Kidney (tissue), 22 donors: ENCODE measurements around the gene POMT2. TPM values are rescaled to one million over a fixed set of nuclear protein-coding genes. Genes with fewer than 3 reads are reported as not detected.

Source experiments
- DNase-seq, 5 donors: peaks; one replicate each; pipeline ENCODE4 v3.0.0-alpha.2; 2013 to 2020
- FAIRE-seq: peaks from 2 replicates; lab custom pipeline; 2012; peaks lifted over from hg19 to GRCh38; lab: Jason Lieb, UNC
- H3K27ac ChIP-seq, 2 donors: one replicate each; pipeline ENCODE4 v1.7.0; 2013; ENCODE audit warnings: low read depth in 2 of 2, low read length in 2 of 2, inconsistent platforms in 1 of 2
- H3K27me3 ChIP-seq: one replicate; pipeline ENCODE4 v1.7.1; 2013; ENCODE audit warnings: low read length, inconsistent platforms; ENCODE audit not compliant: control insufficient read depth, insufficient read depth
- H3K36me3 ChIP-seq, 3 donors: one replicate each; pipeline versions ENCODE4 v1.7.0 to v1.7.1; 2013; ENCODE audit warnings: low read length in 3 of 3, control low read depth in 1 of 3, inconsistent platforms in 1 of 3; ENCODE audit not compliant: insufficient read depth in 3 of 3, control insufficient read depth in 2 of 3
- H3K4me1 ChIP-seq, 3 donors: one replicate each; pipeline versions ENCODE4 v1.7.0 to v1.7.1; 2013; ENCODE audit warnings: low read length in 3 of 3, inconsistent platforms in 1 of 3, low read depth in 1 of 3; ENCODE audit not compliant: control insufficient read depth in 2 of 3, insufficient read depth in 2 of 3
- H3K4me3 ChIP-seq, 3 donors: one replicate each; pipeline versions ENCODE4 v1.7.0 to v1.8.1; 2013; ENCODE audit warnings: low read length in 3 of 3, control low read depth in 1 of 3, inconsistent platforms in 1 of 3
- H3K9ac ChIP-seq, 3 donors: one replicate each; pipeline versions ENCODE4 v1.7.0 to v1.7.1; 2013; ENCODE audit warnings: low read length in 3 of 3, control low read depth in 1 of 3, inconsistent platforms in 1 of 3
- H3K9me3 ChIP-seq, 3 donors: one replicate each; pipeline versions ENCODE4 v1.7.0 to v1.7.1; 2013; ENCODE audit warnings: low read length in 3 of 3, control low read depth in 1 of 3, inconsistent platforms in 1 of 3; ENCODE audit not compliant: control insufficient read depth in 2 of 3, insufficient read depth in 1 of 3
- intact Hi-C: fragments of 100-400 bp; cut with DNase I; formaldehyde crosslinking; loops from one replicate; pipeline ENCODE4 v1.11.1; 2022
- long read RNA-seq, 10 donors: library from polyadenylated mRNA in 1 of 10; unstranded in 1 of 10; transcript quantifications; one replicate each; pipeline ENCODE4 v2.0.0 and lab custom pipeline, GENCODE V29; 2021 to 2026
- polyA plus RNA-seq: library from polyadenylated mRNA; stranded (reverse); fragments of 350-450 nt; fragmentation: Illumina TruSeq; extraction: RNeasy Lipid Tissue Mini Kit (QIAGEN cat#74804); gene quantifications from one replicate; pipeline ENCODE4 v1.2.3, GENCODE V29; 2014; ENCODE audit warnings: low read depth, low replicate concordance; ENCODE audit not compliant: insufficient read depth
- total RNA-seq: library from RNA; stranded (reverse); fragmentation: NEBNext Ultra II Directional; extraction: Animal tissue kit (Norgen Biotek cat#: 25700); gene quantifications from one replicate; pipeline ENCODE4 v1.2.1, GENCODE V29; 2021
- TF ChIP-seq, protein P1 (sequence below): IDR thresholded peaks from 3 replicates; pipeline ENCODE4 v1.5.1; 2012; ENCODE audit warnings: mild to moderate bottlenecking, moderate library complexity, borderline replicate concordance; ENCODE audit not compliant: insufficient read depth; ENCODE audit errors: extremely low read depth
- donor health status: control.
- donor health status: control.
- donor health status: control.
- donor health status: control.
- donor health status: control.
- donor health status: DM: yes; HTN: yes; CAD: no.
- donor health status: Normal renal cell carcinoma (clear cell type).

The POMT2 gene, protein sequence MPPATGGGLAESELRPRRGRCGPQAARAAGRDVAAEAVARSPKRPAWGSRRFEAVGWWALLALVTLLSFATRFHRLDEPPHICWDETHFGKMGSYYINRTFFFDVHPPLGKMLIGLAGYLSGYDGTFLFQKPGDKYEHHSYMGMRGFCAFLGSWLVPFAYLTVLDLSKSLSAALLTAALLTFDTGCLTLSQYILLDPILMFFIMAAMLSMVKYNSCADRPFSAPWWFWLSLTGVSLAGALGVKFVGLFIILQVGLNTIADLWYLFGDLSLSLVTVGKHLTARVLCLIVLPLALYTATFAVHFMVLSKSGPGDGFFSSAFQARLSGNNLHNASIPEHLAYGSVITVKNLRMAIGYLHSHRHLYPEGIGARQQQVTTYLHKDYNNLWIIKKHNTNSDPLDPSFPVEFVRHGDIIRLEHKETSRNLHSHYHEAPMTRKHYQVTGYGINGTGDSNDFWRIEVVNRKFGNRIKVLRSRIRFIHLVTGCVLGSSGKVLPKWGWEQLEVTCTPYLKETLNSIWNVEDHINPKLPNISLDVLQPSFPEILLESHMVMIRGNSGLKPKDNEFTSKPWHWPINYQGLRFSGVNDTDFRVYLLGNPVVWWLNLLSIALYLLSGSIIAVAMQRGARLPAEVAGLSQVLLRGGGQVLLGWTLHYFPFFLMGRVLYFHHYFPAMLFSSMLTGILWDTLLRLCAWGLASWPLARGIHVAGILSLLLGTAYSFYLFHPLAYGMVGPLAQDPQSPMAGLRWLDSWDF
- total RNA-seq (34.7 TPM), polyA plus RNA-seq (18.2 TPM)
- long read RNA-seq, donor 1, full-length matches to known transcripts = 1 of 1 reads
- long read RNA-seq, donor 1, partial matches to known transcripts = 0 of 1 reads
- long read RNA-seq, donor 1, other reads (novel, unspliced or antisense) = 0 of 1 reads
- long read RNA-seq, donor 2, full-length matches to known transcripts = 3 of 3 reads
- long read RNA-seq, donor 2, partial matches to known transcripts = 0 of 3 reads
- long read RNA-seq, donor 2, other reads (novel, unspliced or antisense) = 0 of 3 reads
- long read RNA-seq, donor 3, full-length matches to known transcripts = 2 of 2 reads
- long read RNA-seq, donor 3, partial matches to known transcripts = 0 of 2 reads
- long read RNA-seq, donor 3, other reads (novel, unspliced or antisense) = 0 of 2 reads
- long read RNA-seq, donor 4, full-length matches to known transcripts = 2 of 2 reads
- long read RNA-seq, donor 4, partial matches to known transcripts = 0 of 2 reads
- long read RNA-seq, donor 4, other reads (novel, unspliced or antisense) = 0 of 2 reads
- long read RNA-seq, donor 5, full-length matches to known transcripts = 1 of 1 reads
- long read RNA-seq, donor 5, partial matches to known transcripts = 0 of 1 reads
- long read RNA-seq, donor 5, other reads (novel, unspliced or antisense) = 0 of 1 reads
- long read RNA-seq, donor 6, partial matches to known transcripts = 11 of 24 reads
- long read RNA-seq, donor 6, other reads (novel, unspliced or antisense) = 13 of 24 reads
- long read RNA-seq, donor 7, full-length matches to known transcripts = 5 of 19 reads
- long read RNA-seq, donor 7, partial matches to known transcripts = 3 of 19 reads
- long read RNA-seq, donor 7, other reads (novel, unspliced or antisense) = 11 of 19 reads
- long read RNA-seq, donor 8, partial matches to known transcripts = 6 of 6 reads
- long read RNA-seq, donor 8, other reads (novel, unspliced or antisense) = 0 of 6 reads
- long read RNA-seq, donor 9, full-length matches to known transcripts = 2 of 2 reads
- long read RNA-seq, donor 9, partial matches to known transcripts = 0 of 2 reads
- long read RNA-seq, donor 9, other reads (novel, unspliced or antisense) = 0 of 2 reads
- long read RNA-seq, donor 10, full-length matches to known transcripts = 3 of 8 reads
- long read RNA-seq, donor 10, partial matches to known transcripts = 5 of 8 reads
- long read RNA-seq, donor 10, other reads (novel, unspliced or antisense) = 0 of 8 reads

DNA sequence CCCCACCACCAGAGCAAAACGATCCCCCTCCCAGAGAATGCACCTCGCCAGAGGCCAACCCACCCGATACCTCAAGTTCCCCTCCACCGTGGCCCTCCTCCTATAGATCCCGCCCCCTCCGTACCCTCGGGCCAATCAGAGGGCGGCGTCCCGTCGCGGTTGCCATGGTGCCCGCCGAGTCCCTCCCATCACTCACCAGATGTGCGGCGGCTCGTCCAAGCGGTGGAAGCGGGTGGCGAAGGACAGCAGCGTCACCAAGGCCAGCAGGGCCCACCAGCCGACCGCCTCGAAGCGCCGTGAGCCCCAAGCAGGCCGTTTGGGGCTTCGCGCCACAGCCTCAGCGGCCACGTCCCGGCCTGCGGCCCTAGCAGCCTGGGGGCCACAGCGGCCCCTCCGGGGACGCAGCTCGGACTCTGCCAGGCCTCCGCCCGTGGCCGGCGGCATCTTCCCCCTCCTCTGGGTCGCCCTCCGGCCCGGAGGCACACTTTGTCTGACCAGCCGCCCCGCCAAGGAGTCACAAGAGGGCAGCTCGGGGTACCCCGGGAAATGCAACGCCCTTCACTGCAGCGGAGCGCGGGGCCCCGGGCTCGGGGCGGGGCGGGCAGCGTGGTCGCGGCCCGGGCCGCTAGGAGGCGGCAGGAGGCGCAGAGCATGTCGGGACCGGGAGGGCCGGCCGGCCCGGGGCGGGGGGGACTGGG, at the start of gene POMT2:
POMT2 (minus strand) TSS at position 646 of the 698 bp plus-strand sequence; CDS start at position 444, 202 bp downstream.
- Histone ChIP-seq H3K9ac (peak within 1 kb of the TSS; percentile 67 to 84 (median 79)), H3K36me3 (no peaks in the 10 kb centered on the region), H3K9me3 (no peaks in the 10 kb centered on the region), H3K27ac (peak within 1 kb of the TSS; percentile 99), H3K4me3 (peak within 1 kb of the TSS; percentile 80 to 90 (median 86)), H3K4me1 (peaks cover 3 to 14% (median 9%) of the 10 kb centered on the region in 3 donors), H3K27me3 (no peaks in the 10 kb centered on the region)
- FAIRE-seq = peak; percentile 21
- intact Hi-C loops = no loop called here
- TF ChIP-seq, protein P1, sequence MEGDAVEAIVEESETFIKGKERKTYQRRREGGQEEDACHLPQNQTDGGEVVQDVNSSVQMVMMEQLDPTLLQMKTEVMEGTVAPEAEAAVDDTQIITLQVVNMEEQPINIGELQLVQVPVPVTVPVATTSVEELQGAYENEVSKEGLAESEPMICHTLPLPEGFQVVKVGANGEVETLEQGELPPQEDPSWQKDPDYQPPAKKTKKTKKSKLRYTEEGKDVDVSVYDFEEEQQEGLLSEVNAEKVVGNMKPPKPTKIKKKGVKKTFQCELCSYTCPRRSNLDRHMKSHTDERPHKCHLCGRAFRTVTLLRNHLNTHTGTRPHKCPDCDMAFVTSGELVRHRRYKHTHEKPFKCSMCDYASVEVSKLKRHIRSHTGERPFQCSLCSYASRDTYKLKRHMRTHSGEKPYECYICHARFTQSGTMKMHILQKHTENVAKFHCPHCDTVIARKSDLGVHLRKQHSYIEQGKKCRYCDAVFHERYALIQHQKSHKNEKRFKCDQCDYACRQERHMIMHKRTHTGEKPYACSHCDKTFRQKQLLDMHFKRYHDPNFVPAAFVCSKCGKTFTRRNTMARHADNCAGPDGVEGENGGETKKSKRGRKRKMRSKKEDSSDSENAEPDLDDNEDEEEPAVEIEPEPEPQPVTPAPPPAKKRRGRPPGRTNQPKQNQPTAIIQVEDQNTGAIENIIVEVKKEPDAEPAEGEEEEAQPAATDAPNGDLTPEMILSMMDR = peak; percentile 35
- DNase-seq = peak; percentile 95 to 98 (median 97)

DNA sequence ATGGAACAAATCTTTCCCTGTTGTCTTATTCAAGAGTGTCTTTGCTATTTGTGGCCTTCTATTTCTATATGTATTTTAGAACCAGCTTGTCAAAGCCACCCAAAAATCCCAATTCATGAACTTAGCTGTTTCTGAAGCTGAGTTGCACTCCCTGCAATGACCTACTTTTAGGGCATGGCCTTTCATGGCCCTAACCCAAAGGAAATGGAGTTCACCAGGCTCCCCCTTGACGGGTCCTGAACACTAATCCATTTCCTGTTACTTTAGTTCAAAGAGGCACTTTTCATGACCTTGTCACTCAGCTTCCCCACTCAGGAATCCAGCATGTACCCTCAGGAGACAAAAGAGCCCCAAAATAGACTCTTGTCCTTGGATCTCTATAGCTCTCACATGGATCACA, 48.6 kb upstream of the POMT2 start:
- H3K9me3 ChIP-seq = no peaks in the 10 kb centered on the region
- no peak overlapping the region for H3K4me3 ChIP-seq
- no peaks in the 10 kb centered on the region for H3K36me3 ChIP-seq
- H3K27ac ChIP-seq = no peak overlapping the region
- H3K4me1 ChIP-seq = peaks cover 0 to 3% (median 2%) of the 10 kb centered on the region in 3 donors
- DNase-seq (no peak), FAIRE-seq (no peak)
- intact Hi-C loops = no loop called here
- H3K27me3 ChIP-seq = no peaks in the 10 kb centered on the region
- TF ChIP-seq, protein P1 = no peak
- H3K9ac ChIP-seq = no peak overlapping the region
